HCT116 (cell line): Measurements from ENCODE around the gene CCM2L. TPM values are rescaled to one million over a fixed set of nuclear protein-coding genes. Genes with fewer than 3 reads are reported as not detected.

Experiments
- ATAC-seq: fragments of 200-7000 bp; cut with Tn5 transposase; 2 replicates; pipeline ENCODE4 v1.9.1; 2020; ENCODE audit warnings: mild to moderate bottlenecking, moderate library complexity
- BruUV-seq: library from RNA; stranded (reverse); fragments of 400-500 nt; replicated peaks from 2 replicates; lab custom pipeline; 2021; lab: Mats Ljungman, UMichigan
- CTCF ChIA-PET: fragments of 300-600 bp; sonication (Branson Sonifier 250); formaldehyde crosslinking; loops from one replicate; lab custom pipeline; 2021; ENCODE audit warnings: antibody characterized with exemption; lab: Charles Lee
- POLR2A ChIA-PET: fragments of 300-600, 350-600 bp; sonication (Branson Sonifier 250); formaldehyde crosslinking; loops from one replicate; lab custom pipeline; 2021; ENCODE audit warnings: antibody characterized with exemption; lab: Charles Lee
- RAD21 ChIA-PET, 2 experiments: fragments of 300-600 bp; sonication (Branson Sonifier 250); formaldehyde crosslinking; loops; one replicate each; lab custom pipeline; 2023; ENCODE audit warnings: low total read pairs in 2 of 2; ENCODE audit not compliant: uncharacterized antibody in 2 of 2, unreplicated experiment in 2 of 2, low non-redundant PET in 1 of 2; lab: Charles Lee
- DNase-seq: peaks from one replicate; pipeline ENCODE4 v3.0.0-alpha.2; 2010; ENCODE audit warnings: low read depth, low spot score
- H2AFZ ChIP-seq: fragments of 200-600 bp; shearing (Covaris generic), sonication (generic); 2 replicates; pipeline ENCODE4 v1.6.1; 2017; ENCODE audit warnings: low read depth, mixed run types, mixed read lengths, antibody characterized with exemption, low read length; ENCODE audit not compliant: poor library complexity, severe bottlenecking
- H3K27ac ChIP-seq: 2 replicates; pipeline ENCODE4 v1.5.1; 2012; ENCODE audit warnings: low read depth, low read length
- H3K27me3 ChIP-seq: fragments of 200-600 bp; sonication (generic); 2 replicates; pipeline ENCODE4 v1.6.1; 2016; ENCODE audit warnings: mixed run types, low read length, mixed read lengths; ENCODE audit not compliant: insufficient read depth
- H3K36me3 ChIP-seq, 2 experiments: fragments of 200-500 bp in 1 of 2; fragments of 200-600 bp in 1 of 2; sonication (Bioruptor generic) in 1 of 2; sonication (generic) in 1 of 2; 2 replicates each; pipeline versions ENCODE4 v1.5.1 to v1.6.1; 2014 to 2016; ENCODE audit warnings: low read length in 2 of 2, inconsistent platforms in 1 of 2, mixed read lengths in 1 of 2, mixed run types in 1 of 2; ENCODE audit not compliant: insufficient read depth in 2 of 2, control insufficient read depth in 1 of 2
- H3K4me1 ChIP-seq, 2 experiments: fragments of 200-600 bp in 1 of 2; sonication (generic) in 1 of 2; 2 replicates each; pipeline versions ENCODE4 v1.5.1 to v1.6.1; 2012 to 2017; ENCODE audit warnings: low read length in 2 of 2, inconsistent platforms in 1 of 2, mild to moderate bottlenecking in 1 of 2, mixed read lengths in 1 of 2, mixed run types in 1 of 2, moderate library complexity in 1 of 2; ENCODE audit not compliant: insufficient read depth in 2 of 2, control insufficient read depth in 1 of 2
- H3K4me2 ChIP-seq: fragments of 200-600 bp; sonication (generic); 2 replicates; pipeline ENCODE4 v1.6.1; 2017; ENCODE audit warnings: mixed run types, low read length, mixed read lengths
- H3K4me3 ChIP-seq, 2 experiments: fragments of 200-600 bp in 1 of 2; sonication (generic) in 1 of 2; replicated peaks in 1 of 2; 2 replicates each; pipeline ENCODE4 v1.5.1; 2011 to 2016; ENCODE audit warnings: low read length in 2 of 2, control low read depth in 1 of 2, low read depth in 1 of 2, mild to moderate bottlenecking in 1 of 2, mixed read lengths in 1 of 2, mixed run types in 1 of 2
- H3K79me2 ChIP-seq: fragments of 200-600 bp; sonication (generic); 2 replicates; pipeline ENCODE4 v1.6.1; 2017; ENCODE audit warnings: mild to moderate bottlenecking, mixed run types, low read length, moderate library complexity, mixed read lengths; ENCODE audit not compliant: insufficient read depth
- H3K9ac ChIP-seq: fragments of 200-600 bp; sonication (generic); 2 replicates; pipeline ENCODE4 v1.6.1; 2016; ENCODE audit warnings: low read length, mixed read lengths
- H3K9me2 ChIP-seq: fragments of 200-600 bp; sonication (generic), shearing (Covaris generic); 2 replicates; pipeline ENCODE4 v1.6.1; 2017; ENCODE audit warnings: mixed run types, mild to moderate bottlenecking, moderate library complexity; ENCODE audit not compliant: insufficient read depth
- H3K9me3 ChIP-seq, 2 experiments: fragments of 200-500 bp in 1 of 2; fragments of 200-600 bp in 1 of 2; sonication (Bioruptor generic) in 1 of 2; sonication (generic) in 1 of 2; 2 replicates each; pipeline ENCODE4 v1.6.1; 2014 to 2017; ENCODE audit warnings: low read length in 2 of 2, mixed read lengths in 2 of 2, inconsistent platforms in 1 of 2, low read depth in 1 of 2, mild to moderate bottlenecking in 1 of 2, mixed run types in 1 of 2, moderate library complexity in 1 of 2; ENCODE audit not compliant: control insufficient read depth in 1 of 2, insufficient read depth in 1 of 2
- H4K20me1 ChIP-seq: fragments of 200-600 bp; sonication (generic), shearing (Covaris generic); 2 replicates; pipeline ENCODE4 v1.6.1; 2017; ENCODE audit warnings: mixed run types, mild to moderate bottlenecking, moderate library complexity; ENCODE audit not compliant: insufficient read depth
- ATF3 ChIP-seq: IDR thresholded peaks from 2 replicates; pipeline ENCODE4 v1.6.1; 2012
- CBX3 ChIP-seq: IDR thresholded peaks from 2 replicates; pipeline ENCODE4 v1.6.1; 2012; ENCODE audit warnings: low read depth
- CEBPB ChIP-seq: IDR thresholded peaks from 2 replicates; pipeline ENCODE4 v1.6.1; 2012; ENCODE audit warnings: low read depth
- CTCF ChIP-seq, 3 experiments: fragments of 200-600 bp in 1 of 3; sonication (generic) in 1 of 3; IDR thresholded peaks in 2 of 3; conservative IDR thresholded peaks in 1 of 3; 2 replicates each; pipeline ENCODE4 v1.5.1; 2012 to 2017; ENCODE audit warnings: low read depth in 2 of 3, low read length in 2 of 3, antibody characterized with exemption in 1 of 3, borderline replicate concordance in 1 of 3, control low read depth in 1 of 3, mild to moderate bottlenecking in 1 of 3, mixed read lengths in 1 of 3, mixed run types in 1 of 3, moderate library complexity in 1 of 3; ENCODE audit not compliant: insufficient read depth in 1 of 3
- ELF1 ChIP-seq: IDR thresholded peaks from 2 replicates; pipeline ENCODE4 v1.6.1; 2012; ENCODE audit warnings: low read depth, borderline replicate concordance
- EZH2phosphoT487 ChIP-seq: fragments of 200-600 bp; IDR thresholded peaks from 2 replicates; pipeline ENCODE4 v1.6.1; 2018; ENCODE audit warnings: antibody characterized with exemption, borderline replicate concordance
- JUND ChIP-seq: IDR thresholded peaks from 2 replicates; pipeline ENCODE4 v1.6.1; 2012
- MAX ChIP-seq: IDR thresholded peaks from 2 replicates; pipeline ENCODE4 v1.6.1; 2012
- POLR2AphosphoS5 ChIP-seq: IDR thresholded peaks from 2 replicates; pipeline ENCODE4 v1.6.1; 2011; ENCODE audit warnings: mild to moderate bottlenecking, low read depth, low read length, moderate library complexity
- RAD21 ChIP-seq: IDR thresholded peaks from 2 replicates; pipeline ENCODE4 v1.6.1; 2012; ENCODE audit warnings: low read depth, mild to moderate bottlenecking
- SIN3A ChIP-seq: IDR thresholded peaks from 2 replicates; pipeline ENCODE4 v1.6.1; 2012; ENCODE audit warnings: low read depth
- SP1 ChIP-seq: IDR thresholded peaks from 2 replicates; pipeline ENCODE4 v1.6.1; 2012; ENCODE audit warnings: low read depth
- SRF ChIP-seq: IDR thresholded peaks from 2 replicates; pipeline ENCODE4 v1.6.1; 2012; ENCODE audit warnings: low read depth
- TCF7L2 ChIP-seq: IDR thresholded peaks from 2 replicates; pipeline ENCODE4 v1.7.0; 2011; ENCODE audit warnings: borderline replicate concordance, inconsistent platforms; ENCODE audit not compliant: insufficient read depth, insufficient read length; ENCODE audit errors: extremely low read depth
- YY1 ChIP-seq: IDR thresholded peaks from 2 replicates; pipeline ENCODE4 v1.6.1; 2011; ENCODE audit warnings: low read length, low read depth, moderate library complexity, mild to moderate bottlenecking; ENCODE audit not compliant: insufficient replicate concordance; ENCODE audit errors: extremely low read depth
- ZFX ChIP-seq: fragments of 450-650 bp; IDR thresholded peaks from 2 replicates; pipeline ENCODE4 v1.6.1; 2017
- intact Hi-C: fragments of 100-400 bp; cut with micrococcal nuclease; formaldehyde crosslinking; loops from 2 replicates; pipeline ENCODE4 v1.10.0; 2022
- total RNA-seq: library from RNA; stranded (reverse); gene quantifications from one replicate; pipeline ENCODE4 v1.2.1, GENCODE V29; 2021; ENCODE audit not compliant: unreplicated experiment

CCM2L gene
- total RNA-seq, 1 experiment from 2014 or later = 1.4 TPM

- TF ChIP-seq CTCF (IDR thresholded peaks at IDR 0.05 in 2 of 3, conservative IDR thresholded peaks at IDR 0.05 in 1 of 3; ENCODE audit: borderline replicate concordance in 1 of 3, insufficient read depth in 1 of 3, low read depth in 2 of 3, low read length in 2 of 3) = no peak
- TF ChIP-seq YY1 = no peak
- TF ChIP-seq MAX = no peak
- no peak for TF ChIP-seq ATF3
Observed at GRCh38 chr20:32010666-32011065, 428 bp downstream of the CCM2L start (continued).

- Histone ChIP-seq H3K27me3 (peaks cover 6% of the 10 kb centered on the region), H3K36me3 (no peaks in the 10 kb centered on the region), H2AFZ (no peak overlapping the region), H3K27ac (no peak overlapping the region), H3K4me2 (no peak overlapping the region), H3K9me2 (no peaks in the 10 kb centered on the region), H4K20me1 (no peaks in the 10 kb centered on the region), H3K9me3 (no peaks in the 10 kb centered on the region), H3K79me2 (no peaks in the 10 kb centered on the region), H3K4me3 (no peak overlapping the region), H3K4me1 (peaks cover under 1 to 1% of the 10 kb centered on the region in 2 experiments; a peak in 3 of 4 replicates), H3K9ac (no peak overlapping the region)
- RAD21 ChIA-PET = no interaction called here
- BruUV-seq = no TSS peak
- no peak for TF ChIP-seq ZFX
- no peak for TF ChIP-seq ELF1
- no peak for TF ChIP-seq SIN3A
- no peak for TF ChIP-seq RAD21
- TF ChIP-seq EZH2phosphoT487 = no peak
- no peak for TF ChIP-seq TCF7L2
- no peak for TF ChIP-seq CBX3
- no peak for TF ChIP-seq CEBPB
- TF ChIP-seq POLR2AphosphoS5 = no peak
- TF ChIP-seq SRF = no peak
- no peak for TF ChIP-seq JUND
- no peak for TF ChIP-seq SP1
- CTCF ChIA-PET = interaction anchor here (1.3 kb wide), 2 partner anchors 19 to 166 kb away, joined by 3 to 4 read pairs; no protein-coding TSS in a partner anchor
- DNase-seq = no peak
- POLR2A ChIA-PET = no interaction called here
- ATAC-seq = no peak
- intact Hi-C loops = no loop called here
Observed at GRCh38 chr20:32012159-32012688, 2.0 kb downstream of the CCM2L start.
